ENCODE results near the gene DSG3. TPM values are rescaled to one million over a fixed set of nuclear protein-coding genes. Genes with fewer than 3 reads are reported as not detected.

Gene DSG3
- total and polyA plus RNA-seq, 4 donors = 0.03 to 0.09 TPM; not detected in 2

- DNase-seq = no peak
- WGBS, 2 donors = 69 to 79% methylated on average over 5 of the region's 5 CpGs
Measured at GRCh38 chr18:31426871-31427406, 20.6 kb upstream of the DSG3 start.

GRCh38 chr18:31428211-31428610, 19.3 kb upstream of the DSG3 start:
- H3K9ac ChIP-seq (ENCODE audit: insufficient read depth in 1 of 2, low read length in 2 of 2) = no peak overlapping the region
- no peak overlapping the region for H3K27ac ChIP-seq (ENCODE audit: low read depth in 1 of 2, low read length in 1 of 2)
- no peaks in the 10 kb centered on the region for H3K27me3 ChIP-seq (ENCODE audit: control insufficient read depth in 3 of 3, insufficient read depth in 3 of 3, low read length in 2 of 3)
- whole genome bisulfite sequencing, 2 donors = 94 to 98% methylated on average over 1 of the region's 1 CpG
- DNase-seq (no peak), ATAC-seq (ENCODE audit: insufficient read depth, low FRiP score) (no peak)
- H3K9me3 ChIP-seq (ENCODE audit: control insufficient read depth in 4 of 4, insufficient read depth in 3 of 4, low read length in 3 of 4) = no peaks in the 10 kb centered on the region
- no peaks in the 10 kb centered on the region for H3K4me1 ChIP-seq (ENCODE audit: control insufficient read depth in 5 of 5, insufficient read depth in 5 of 5, low read length in 5 of 5)
- H3K36me3 ChIP-seq (ENCODE audit: control insufficient read depth in 4 of 4, insufficient read depth in 4 of 4, low read length in 4 of 4) = no peaks in the 10 kb centered on the region
- TF ChIP-seq CTCF (IDR thresholded peaks at IDR 0.05; ENCODE audit: control extremely low read depth, extremely low read depth) = no peak
- no peak overlapping the region for H3K4me3 ChIP-seq

More at GRCh38 chr18:31426871-31427406, 20.6 kb upstream of the DSG3 start:
- peaks cover 0 to 2% (median 0%) of the 10 kb centered on the region in 4 donors for H3K9me3 ChIP-seq (ENCODE audit: control insufficient read depth in 4 of 4, insufficient read depth in 3 of 4, low read length in 3 of 4)
- no peaks in the 10 kb centered on the region for H3K36me3 ChIP-seq (ENCODE audit: control insufficient read depth in 4 of 4, insufficient read depth in 4 of 4, low read length in 4 of 4)
- no peak overlapping the region for H3K4me3 ChIP-seq
- no peaks in the 10 kb centered on the region for H3K27me3 ChIP-seq (ENCODE audit: control insufficient read depth in 3 of 3, insufficient read depth in 3 of 3, low read length in 2 of 3)
- H3K9ac ChIP-seq (ENCODE audit: insufficient read depth in 1 of 2, low read length in 2 of 2) = no peak overlapping the region
- TF ChIP-seq CTCF (IDR thresholded peaks at IDR 0.05; ENCODE audit: control extremely low read depth, extremely low read depth) = no peak
- ATAC-seq (ENCODE audit: insufficient read depth, low FRiP score) = no peak
- H3K27ac ChIP-seq (ENCODE audit: low read depth in 1 of 2, low read length in 1 of 2) = no peak overlapping the region
- H3K4me1 ChIP-seq (ENCODE audit: control insufficient read depth in 5 of 5, insufficient read depth in 5 of 5, low read length in 5 of 5) = no peaks in the 10 kb centered on the region

- H3K27me3 ChIP-seq (ENCODE audit: control insufficient read depth in 3 of 3, insufficient read depth in 3 of 3, low read length in 2 of 3) = no peaks in the 10 kb centered on the region
- TF ChIP-seq CTCF (IDR thresholded peaks at IDR 0.05; ENCODE audit: control extremely low read depth, extremely low read depth) = no peak
- no peak for DNase-seq
- H3K4me3 ChIP-seq = no peak overlapping the region
- WGBS, 2 donors = 51 to 77% methylated on average over 2 of the region's 2 CpGs
- H3K36me3 ChIP-seq (ENCODE audit: control insufficient read depth in 4 of 4, insufficient read depth in 4 of 4, low read length in 4 of 4) = no peaks in the 10 kb centered on the region
- H3K9me3 ChIP-seq (ENCODE audit: control insufficient read depth in 4 of 4, insufficient read depth in 3 of 4, low read length in 3 of 4) = peaks cover 0 to 2% (median 0%) of the 10 kb centered on the region in 4 donors
- no peak for ATAC-seq (ENCODE audit: insufficient read depth, low FRiP score)
- no peaks in the 10 kb centered on the region for H3K4me1 ChIP-seq (ENCODE audit: control insufficient read depth in 5 of 5, insufficient read depth in 5 of 5, low read length in 5 of 5)
- H3K27ac ChIP-seq (ENCODE audit: low read depth in 1 of 2, low read length in 1 of 2) = no peak overlapping the region
- H3K9ac ChIP-seq (ENCODE audit: insufficient read depth in 1 of 2, low read length in 2 of 2) = no peak overlapping the region
Measured at GRCh38 chr18:31429623-31430022, 17.9 kb upstream of the DSG3 start.

GRCh38 chr18:31430072-31430471, 17.5 kb upstream of the DSG3 start:
- Histone ChIP-seq H3K36me3 (ENCODE audit: control insufficient read depth in 4 of 4, insufficient read depth in 4 of 4, low read length in 4 of 4) (no peaks in the 10 kb centered on the region), H3K4me1 (ENCODE audit: control insufficient read depth in 5 of 5, insufficient read depth in 5 of 5, low read length in 5 of 5) (no peaks in the 10 kb centered on the region), H3K9me3 (ENCODE audit: control insufficient read depth in 4 of 4, insufficient read depth in 3 of 4, low read length in 3 of 4) (peaks cover 0 to 2% (median under 1%) of the 10 kb centered on the region in 4 donors), H3K4me3 (no peak overlapping the region), H3K27me3 (ENCODE audit: control insufficient read depth in 3 of 3, insufficient read depth in 3 of 3, low read length in 2 of 3) (no peaks in the 10 kb centered on the region), H3K9ac (ENCODE audit: insufficient read depth in 1 of 2, low read length in 2 of 2) (no peak overlapping the region), H3K27ac (ENCODE audit: low read depth in 1 of 2, low read length in 1 of 2) (no peak overlapping the region)
- WGBS, 2 donors = 73 to 88% methylated on average over 4 of the region's 4 CpGs
- DNase-seq (no peak), ATAC-seq (ENCODE audit: insufficient read depth, low FRiP score) (no peak)
- no peak for TF ChIP-seq CTCF (IDR thresholded peaks at IDR 0.05; ENCODE audit: control extremely low read depth, extremely low read depth)
